ENCODE data around the gene KCNJ12.
A peak's percentile ranks its signal among the peaks of the same experiment; 100 is the strongest.
"Not testable (repeated sequence)": the region's sequence is repeated elsewhere in the genome, so short reads cannot be mapped to it uniquely, and the experiment has no call there.

KCNJ12 gene

DNA sequence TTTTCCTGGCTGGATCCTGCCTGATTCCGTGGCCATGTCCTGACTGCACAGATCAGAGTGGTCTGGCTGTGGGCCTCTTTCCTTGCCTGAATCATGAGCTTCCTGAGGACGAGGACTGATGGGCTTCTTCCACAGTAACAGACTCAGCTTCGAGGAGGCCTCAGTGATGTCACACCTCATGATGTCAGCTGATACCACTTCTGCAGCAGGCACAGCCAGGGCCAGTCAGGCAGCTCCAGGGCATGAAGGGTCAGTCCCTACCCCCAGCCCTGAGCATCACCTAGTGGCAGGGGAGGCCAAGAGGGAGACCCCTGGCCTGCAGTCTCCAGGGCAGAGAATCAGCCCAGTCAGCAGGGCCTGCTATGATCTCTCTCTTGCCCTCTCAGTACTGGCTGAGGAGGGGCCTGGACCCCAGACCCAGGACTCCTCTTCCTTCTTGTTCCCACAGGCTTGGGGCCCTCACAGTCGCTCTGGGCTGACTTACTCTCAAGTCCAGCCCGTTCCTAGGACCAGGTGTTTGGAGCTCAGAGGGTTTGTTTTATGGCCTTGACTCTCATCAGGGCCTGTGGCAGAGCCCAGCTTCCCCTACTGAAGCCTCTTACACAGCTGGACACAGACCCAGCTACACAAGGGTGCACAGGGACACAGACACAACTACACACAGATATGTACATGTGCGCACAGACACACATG is 26.7 kb upstream of the KCNJ12 start:
- DNase-seq (ENCODE audit: low spot score), result not testable (repeated sequence)

DNA sequence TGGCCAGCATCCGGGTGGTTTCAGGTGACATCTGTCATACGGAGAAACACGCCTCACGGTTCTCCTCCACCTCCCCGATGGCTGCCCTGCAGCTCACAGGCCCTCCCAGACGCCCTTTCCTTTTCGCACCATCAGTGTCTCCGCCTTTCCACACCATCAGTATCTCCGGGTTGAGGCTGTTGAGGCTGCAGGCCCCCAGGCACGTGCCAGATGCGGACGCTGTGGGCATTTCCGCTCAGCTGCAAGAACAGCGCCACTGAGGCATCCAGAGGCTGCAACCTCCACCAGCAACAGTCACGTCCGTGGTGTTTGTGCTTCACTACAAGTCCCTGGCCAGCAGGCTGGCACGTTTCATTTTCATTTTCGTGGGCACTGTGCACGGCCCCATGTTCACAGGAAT is 25.7 kb upstream of the KCNJ12 start:
- not testable (repeated sequence) for DNase-seq (ENCODE audit: low spot score)

DNA sequence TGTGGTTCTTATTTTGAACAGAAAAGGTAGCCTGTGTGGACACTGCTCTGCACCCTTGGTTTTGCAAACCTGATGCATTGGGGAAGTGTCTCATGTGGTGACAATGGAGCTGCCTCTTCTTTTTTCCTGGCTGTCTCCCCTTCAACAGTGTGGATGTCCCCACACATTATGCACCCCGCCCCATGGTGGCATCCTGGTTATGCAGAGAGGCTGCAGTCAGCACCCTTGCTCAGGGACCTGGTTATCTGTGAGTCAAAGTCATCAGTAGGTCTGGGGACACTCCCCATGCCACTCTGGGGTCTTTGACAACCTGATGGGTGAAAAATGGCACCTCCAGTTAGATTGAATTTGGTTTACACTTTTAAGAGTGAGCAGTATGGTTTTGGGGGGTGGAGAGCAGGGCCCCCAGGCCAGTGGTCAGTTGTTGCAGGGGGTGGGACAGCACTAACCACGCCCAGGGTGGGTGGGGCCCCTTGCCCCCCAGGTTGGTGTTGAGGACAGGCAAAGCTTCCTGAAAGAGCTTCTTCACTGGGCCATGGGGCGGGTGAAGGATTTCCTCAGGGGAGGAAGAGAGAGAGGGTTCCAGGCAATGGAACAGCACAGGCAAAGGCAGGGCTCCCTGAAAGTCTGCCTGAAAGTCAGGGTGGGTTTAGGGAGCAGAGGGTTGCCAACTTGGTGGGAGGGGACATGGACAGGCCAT is 24.6 kb upstream of the KCNJ12 start:
- no peak for DNase-seq (ENCODE audit: low spot score)

DNA sequence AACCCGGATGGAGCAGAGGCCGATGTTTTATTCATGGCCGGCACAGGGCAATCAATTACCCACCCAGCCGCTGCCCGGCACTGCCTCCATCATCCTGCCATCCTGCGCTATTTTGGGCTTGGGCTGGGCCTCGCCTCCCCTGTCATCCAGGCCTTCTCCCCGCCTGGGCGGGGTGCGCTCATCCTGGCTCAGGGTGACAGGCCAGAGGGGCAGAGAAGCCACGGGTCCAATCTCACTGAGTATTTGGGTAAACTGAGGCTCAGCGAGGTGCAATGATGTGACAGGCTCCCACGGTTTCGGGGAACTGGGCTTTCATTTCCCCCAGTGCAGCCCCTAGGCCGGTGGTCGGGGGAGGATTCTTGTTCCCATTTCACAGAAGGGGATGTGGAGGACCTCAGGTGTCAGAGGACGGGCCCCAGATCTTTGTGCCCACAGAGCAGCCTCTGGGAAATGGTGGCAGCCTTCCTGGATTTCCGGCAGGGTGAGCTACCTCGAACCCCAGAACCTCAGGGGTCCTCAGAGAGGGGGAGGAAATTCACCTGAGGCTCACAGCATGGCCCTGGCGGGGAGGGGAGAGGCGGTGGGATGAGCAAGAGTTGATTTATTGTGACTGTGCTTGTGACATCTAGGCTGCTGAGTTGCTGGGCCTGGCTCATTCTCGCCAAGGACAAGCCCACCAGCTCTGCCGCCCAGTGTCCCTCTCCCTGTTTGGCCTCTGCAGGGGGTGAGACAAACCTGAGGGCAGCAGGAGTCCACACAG is 23.8 kb upstream of the KCNJ12 start:
- DNase-seq (ENCODE audit: low spot score), result no peak

DNA sequence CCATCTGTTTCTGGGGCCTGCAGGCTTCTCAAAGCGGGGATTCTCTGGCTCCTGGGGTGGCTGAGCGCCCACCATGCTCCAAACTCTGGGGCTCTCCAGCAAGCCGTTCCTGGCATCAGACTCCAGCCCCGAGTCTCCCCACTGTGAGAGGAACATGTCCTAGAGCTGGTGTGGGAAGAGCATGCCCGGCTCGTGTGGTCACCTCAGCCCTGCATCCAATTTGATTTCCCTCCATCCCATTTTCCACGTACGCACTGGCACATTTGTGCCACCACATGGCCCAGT is 23.2 kb upstream of the KCNJ12 start:
- no peak for DNase-seq (ENCODE audit: low spot score)

DNA sequence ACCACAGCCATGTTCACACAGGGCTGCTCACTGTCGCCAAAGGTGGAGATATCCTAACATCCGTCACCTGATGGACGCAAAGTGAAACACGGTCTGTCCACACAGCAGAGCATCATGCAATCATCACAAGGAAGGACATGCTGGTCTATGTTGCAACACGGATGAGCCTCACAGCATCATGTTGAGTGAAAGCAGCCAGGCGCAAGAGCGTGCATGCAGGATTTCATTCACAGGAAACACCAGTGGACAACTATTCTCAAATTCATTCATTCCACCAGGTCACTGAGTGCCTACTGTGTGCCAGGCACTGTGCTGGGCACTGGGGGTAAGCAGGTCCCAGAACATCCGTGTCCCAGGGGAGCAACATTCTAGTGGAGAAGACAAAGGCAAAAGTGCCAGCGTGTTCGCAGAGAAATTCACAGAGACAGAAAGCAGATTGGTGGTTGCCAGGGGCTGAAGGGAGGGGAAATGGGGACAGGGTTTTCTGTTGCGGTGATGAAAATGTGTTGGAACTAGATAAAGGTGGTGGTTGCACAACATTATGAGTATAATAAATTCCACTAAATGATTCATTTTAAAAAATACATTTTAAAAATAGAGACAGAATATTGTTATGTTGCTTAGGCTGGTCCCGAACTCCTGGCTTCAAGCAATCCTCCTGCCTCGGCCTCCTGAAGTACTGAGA is 22.7 kb upstream of the KCNJ12 start:
- peak; percentile 75 for DNase-seq (ENCODE audit: low spot score)

DNA sequence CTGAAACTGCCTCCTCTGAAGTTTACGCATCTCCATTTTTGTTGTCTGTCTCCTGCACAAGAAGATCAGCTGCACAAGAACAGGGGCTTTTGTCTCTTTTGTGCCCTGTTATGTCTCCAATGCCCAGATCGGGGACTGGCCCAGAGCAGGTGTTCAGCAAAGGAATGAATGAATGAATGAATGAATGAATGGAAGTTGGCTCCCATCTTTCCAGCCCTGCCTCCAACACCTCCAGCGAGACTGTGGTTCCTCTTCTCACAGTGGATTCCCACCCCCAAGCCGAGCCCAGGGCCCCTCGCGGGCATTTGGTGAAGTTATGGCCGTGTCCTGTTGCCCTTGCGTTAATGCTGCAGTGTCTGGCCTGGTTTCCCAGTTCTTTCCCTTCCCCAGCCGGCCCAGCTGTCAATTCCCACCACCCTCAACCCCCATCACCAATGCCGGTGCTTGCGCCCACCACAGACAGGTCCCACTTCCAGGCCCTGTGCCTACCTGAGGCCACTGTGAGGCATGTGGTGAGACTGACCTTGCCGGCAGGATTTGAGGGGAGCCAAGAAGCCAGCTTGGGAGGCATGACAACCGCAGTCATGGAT is 21.3 kb upstream of the KCNJ12 start:
- no peak for DNase-seq (ENCODE audit: low spot score)

DNA sequence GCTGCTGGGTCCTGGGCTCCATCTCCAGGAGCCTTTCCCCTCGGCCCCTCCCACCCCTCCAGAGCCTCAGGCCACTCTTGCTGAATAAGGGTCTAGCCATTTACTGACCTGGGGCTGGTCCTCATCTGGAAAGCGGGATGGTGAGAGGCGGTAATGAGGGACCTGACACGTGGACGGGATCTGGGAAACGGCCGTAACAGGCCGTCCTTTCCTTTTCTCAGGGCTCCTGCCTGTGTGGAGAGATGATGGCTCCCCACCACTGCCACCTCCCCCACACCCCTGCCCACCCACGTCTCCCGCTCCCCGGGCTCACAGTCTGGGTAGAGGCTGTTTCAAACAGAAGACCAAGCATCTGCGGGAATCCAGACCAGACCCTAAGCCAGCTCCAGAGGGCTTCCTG is 20.6 kb upstream of the KCNJ12 start:
- DNase-seq (ENCODE audit: low spot score), result no peak

DNA sequence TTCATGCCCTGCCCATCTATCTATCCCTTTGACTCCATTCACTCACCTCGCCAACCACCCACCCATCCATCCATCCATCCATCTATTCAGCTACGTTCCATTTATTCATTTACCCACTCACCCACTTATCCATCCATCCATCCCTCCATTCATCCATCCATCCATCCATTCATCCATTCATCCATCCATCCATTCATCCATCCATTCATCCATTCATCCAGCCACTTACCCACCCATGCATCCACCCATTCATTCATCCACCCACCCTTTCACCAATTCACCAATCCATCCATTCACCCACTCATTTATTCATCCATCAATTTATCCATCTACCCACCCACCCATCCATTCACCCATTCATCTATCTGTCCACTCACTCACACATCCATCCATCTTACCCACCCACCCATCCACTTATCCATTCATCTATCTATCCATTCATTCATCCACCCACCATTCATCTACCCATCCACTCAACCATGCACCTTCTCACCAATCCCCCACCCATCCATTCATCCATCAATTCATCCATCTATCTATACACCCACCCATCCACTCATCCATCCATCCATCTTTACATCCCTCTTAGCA is 19.5 kb upstream of the KCNJ12 start:
- no peak for DNase-seq (ENCODE audit: low spot score)

DNA sequence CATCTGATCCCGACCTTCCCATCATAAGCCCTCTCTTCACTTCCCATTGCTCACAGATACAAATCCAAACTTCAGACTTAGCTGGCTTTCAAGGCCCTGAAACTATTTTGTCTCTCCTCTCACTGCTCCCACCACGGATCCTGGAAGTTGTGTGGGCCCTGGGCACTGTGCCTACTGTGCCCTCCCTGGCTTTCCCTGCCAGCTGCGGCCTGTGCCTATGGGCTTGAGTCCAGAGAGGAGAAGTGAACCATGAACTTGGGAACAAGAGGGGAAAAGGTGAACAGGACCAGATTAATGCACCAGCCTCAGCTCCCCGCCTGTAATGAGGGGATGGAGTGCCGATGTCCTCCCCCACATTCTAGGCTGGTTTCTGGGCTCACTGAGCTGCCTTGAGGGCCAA is 18.9 kb upstream of the KCNJ12 start:
- no peak for DNase-seq (ENCODE audit: low spot score)

DNA sequence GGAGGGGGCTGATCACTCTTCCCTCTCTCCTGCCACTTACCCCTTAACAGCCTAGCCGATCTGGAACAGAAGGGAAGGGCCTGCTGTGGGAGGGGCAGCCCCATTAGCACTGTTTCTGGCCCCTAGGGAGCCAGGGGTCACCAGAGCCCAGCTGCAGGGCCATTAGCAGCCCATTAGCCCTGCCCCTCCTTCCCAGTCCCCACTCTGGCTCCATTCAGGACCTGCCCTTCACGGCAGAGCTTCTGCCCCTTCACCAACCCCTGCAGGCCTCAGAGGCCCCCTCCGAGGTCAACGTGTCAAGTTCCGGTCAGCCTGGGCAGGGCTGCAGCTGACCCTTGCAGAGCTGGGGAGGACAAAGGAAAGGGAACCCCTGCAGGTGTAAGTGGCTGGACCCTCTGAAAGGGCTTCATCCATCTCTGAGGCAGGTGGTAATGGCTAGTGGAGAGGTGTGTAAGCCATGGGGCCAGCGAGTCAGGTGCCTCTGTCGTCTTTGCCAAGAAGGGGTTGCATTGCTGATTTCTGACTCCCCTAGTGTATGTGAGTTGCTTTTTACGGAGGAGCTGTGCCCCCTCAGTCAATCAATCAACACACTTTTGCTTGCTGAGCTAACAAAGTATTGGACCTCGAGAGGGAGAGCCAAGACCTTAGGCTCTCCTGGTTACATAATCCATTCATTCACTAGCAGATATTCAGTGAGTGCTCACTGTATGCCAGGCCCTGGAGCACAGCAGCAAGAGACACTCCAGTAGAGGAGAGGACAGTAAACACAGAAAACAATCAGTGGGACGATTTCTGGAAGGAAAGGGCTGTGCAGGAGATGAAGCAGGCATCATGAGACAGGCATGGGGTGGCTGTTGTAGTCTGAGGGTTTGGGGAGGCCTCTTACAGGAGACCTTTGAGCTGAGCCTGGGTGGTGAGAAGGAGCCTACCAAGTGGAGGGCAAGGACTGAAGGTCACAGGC is 18.2 kb upstream of the KCNJ12 start:
- DNase-seq (ENCODE audit: low spot score), result no peak

DNA sequence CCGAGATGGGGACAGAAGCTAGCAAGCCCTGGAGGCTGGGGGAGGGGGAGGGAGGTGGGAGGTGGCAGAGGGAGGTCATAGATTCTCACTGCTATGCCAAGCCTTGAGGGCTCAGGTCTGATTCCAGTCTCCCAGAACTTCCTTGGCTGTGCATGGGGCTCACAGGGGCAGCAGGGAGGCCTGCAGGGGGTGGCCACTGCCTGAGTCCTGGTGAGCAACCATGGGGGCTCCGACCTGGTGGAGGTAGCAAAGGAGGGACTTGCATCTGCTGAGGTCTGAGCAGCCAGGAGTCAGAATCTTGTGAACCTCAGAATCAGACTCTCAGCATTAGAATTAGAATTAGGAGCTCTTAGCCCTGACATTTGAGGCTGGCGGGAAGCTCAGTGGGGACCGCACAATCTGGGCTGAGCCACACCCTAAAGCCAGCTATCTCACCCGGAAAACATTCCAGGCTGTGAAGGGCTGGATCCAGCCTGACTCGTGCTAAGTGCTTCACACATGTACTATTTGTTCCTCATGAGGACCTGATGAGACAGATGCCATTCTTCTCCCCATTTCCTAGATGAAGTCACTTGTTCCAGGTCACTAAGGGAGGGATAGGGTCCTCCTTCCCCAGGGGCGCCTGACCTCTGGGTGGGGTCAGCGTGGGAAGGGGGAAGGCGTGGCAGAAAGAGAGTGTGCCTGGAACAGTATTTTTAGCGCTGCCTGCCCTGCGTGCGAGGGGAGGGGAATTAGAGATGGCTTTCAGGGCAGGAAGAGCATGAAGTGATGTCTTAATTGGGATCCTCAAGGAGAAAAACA is 17.3 kb upstream of the KCNJ12 start:
- DNase-seq (ENCODE audit: low spot score), result peak; percentile 87

DNA sequence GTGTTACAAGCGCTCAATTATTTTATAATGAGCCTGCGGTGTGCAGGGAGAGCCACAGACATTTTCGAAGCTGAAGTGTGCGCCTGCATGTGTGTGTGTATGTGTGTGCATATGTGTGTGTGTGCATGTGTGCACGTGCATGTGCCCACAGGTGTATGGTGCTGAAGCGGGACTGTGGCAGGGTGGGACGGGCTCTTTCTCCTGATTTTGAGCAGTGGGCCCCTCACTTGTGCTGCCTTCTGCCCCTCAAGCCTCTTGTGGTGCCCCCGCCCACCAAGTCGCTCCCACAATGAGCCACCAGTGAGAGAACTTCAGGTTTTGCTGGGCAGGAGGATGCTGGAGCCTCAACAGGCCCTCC is 16.7 kb upstream of the KCNJ12 start:
- no peak for DNase-seq (ENCODE audit: low spot score)

DNA sequence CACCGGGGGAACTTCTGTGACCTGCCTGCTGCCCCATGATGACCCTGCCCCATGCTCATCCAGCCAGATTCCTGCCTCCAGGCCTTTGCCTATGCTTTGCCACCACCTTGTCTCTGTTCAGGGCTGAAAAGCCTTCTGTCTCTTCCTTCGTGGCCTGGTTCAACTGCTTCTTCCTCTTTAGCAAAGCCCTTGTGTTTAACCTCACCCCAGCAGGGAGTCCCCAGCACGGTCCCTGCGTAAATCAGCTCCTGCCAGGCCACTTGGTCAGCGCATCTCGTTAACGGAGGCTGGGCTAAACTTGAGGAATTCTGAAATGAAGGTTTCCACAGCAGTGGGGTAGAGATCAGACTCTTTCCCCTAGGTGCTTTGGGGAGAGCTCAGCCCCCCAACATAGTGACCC is 16.1 kb upstream of the KCNJ12 start:
- DNase-seq (ENCODE audit: low spot score), result no peak

DNA sequence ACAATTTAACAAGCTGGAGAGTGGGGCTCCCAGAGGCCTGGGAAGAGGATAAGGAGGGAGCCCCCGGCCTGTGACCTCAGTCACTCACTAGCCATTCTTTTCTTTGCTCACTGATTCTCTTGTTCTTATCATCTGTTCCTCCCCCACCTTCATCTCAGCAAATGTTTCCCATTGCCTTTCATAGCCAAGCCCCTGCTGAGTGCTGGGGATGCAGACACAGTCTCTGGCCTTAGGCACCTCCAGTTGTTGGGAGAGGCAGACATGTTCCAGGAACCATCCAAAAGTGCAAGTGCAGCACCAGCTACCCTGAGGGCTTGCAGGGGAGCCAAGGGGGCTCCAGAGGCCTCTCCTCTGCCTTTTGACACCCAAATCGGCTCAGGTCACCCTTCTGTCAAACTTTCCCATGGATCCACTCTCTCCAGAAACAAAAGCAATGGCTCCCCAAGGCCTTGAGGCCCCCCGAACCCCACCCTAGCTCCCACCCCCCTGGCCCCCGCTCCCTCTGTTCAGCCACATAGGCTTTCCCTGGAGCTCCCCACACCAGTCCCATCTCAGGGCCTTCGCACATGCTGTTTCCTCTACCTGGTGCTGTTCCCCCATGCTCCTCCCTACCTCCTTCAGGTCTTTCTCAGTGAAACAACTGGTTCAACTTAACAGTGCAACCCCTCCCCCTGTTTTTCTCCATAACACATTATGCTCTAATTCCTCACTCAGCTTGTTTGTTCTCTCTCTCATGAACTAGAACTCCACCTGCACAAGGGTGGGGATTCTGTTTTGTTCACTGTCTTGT is 14.9 kb upstream of the KCNJ12 start:
- DNase-seq (ENCODE audit: low spot score), result no peak

DNA sequence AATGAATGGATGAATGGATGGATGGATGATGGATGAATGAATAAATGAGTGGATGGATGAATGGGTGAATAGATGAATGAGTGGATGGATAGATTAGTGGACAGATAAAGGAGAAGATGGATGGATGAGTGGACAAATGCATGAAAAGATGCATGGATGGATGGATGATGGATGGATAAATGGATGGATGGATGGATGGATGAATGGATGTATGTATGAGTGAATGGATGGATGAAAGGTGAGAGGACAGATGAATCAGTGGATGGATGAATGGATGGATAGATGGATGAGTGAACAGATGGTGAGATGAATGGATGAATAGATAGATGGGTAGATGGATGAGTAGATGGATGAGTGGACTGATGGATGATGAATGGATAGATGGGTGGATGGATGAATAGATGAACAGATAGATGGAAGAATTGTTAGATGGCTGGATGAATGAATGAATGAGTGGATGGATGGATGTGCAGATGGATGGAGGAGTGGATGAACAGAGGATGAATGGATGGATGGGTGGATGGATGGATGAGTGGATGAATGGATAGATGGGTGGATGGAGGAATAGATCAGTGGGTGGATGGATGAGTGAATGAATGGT is 13.7 kb upstream of the KCNJ12 start:
- DNase-seq (ENCODE audit: low spot score), result no peak

DNA sequence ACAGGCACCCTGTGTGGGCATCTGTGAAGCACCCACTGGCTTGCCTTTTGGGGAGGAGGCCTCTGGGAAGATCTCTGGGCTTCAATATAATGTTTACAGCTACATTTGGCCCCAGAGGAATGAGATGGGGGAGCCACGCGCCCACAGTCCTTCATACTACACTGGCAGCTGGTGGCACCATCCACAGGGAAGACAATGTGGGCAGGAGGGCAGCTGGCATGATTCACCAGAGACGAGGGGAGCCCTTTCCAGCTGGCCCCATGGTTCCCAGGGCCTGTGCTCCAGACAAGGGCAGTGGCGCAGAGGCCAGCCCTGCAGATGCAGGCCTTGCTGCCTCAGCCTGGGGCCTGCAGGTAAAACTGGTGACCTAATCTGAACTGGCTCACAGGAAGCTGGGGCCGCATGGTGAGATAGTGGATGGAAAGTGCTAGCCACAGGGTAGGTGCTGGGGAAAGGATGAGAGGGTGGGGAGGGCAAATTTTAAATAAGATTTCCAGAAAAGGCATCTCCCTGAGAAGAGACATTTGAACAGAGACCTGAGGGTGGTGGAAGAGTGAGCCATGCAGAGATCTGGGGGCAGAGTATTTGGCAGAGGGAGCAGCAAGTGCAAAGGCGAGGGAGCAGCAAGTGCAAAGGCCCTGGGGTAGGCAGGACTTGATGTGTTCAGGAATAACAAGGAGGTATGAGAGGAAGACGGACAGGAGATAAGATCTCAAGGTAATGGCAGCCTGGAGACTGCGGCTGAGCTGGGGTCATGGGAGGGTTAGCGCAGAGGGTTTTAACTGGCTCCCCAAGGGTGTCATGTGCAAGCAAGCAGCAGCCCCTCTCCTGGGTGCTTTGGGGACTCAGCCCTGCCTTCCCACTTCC is 12.1 kb upstream of the KCNJ12 start:
- no peak for DNase-seq (ENCODE audit: low spot score)

DNA sequence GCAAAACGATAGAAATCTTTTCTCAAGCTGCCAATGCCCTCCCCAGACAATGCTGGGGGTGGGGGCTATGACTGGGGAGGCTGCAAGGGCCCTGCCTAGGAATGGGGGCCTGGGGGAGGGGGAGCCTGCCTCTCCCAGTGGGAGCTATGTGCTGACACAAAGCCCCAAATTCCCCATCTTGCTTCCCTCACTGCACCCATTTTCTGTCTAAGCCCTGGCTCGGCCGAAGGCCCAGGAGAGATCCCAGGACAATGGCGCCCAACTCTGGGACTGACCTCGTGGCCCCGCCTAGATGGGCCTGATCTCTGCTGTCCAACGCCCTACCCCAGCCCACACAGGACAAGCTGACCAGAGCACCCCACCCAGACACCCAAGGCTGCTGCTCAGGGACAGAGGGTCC is 11.1 kb upstream of the KCNJ12 start:
- no peak for DNase-seq (ENCODE audit: low spot score)

Data from AG20443 (cell line).